HepG2 (cell line): Measurements from ENCODE around the gene EMILIN3. TPM values are rescaled to one million over a fixed set of nuclear protein-coding genes. Genes with fewer than 3 reads are reported as not detected.
A peak's percentile ranks its signal among the peaks of the same experiment; 100 is the strongest.

Source experiments
- DR1 ChIP-seq: sonication (generic); formaldehyde crosslinking; IDR thresholded peaks from 2 replicates; pipeline ENCODE4 v1.8.0; 2021; ENCODE audit warnings: mild to moderate bottlenecking, missing genetic modification reagents, inconsistent platforms
- GRHL1 ChIP-seq: sonication (generic); formaldehyde crosslinking; conservative IDR thresholded peaks from 2 replicates; pipeline ENCODE4 v1.8.0; 2022; ENCODE audit warnings: missing genetic modification reagents
- GTF2F1 ChIP-seq: fragments of 150-350 bp; IDR thresholded peaks from 2 replicates; pipeline ENCODE4 v1.6.1; 2014; ENCODE audit warnings: low read length
- HOXA5 ChIP-seq: sonication (generic); formaldehyde crosslinking; IDR thresholded peaks from 2 replicates; pipeline ENCODE4 v1.4.0; 2020; ENCODE audit warnings: missing genetic modification reagents
- HOXA9 ChIP-seq: sonication (generic); formaldehyde crosslinking; IDR thresholded peaks from 2 replicates; pipeline ENCODE4 v1.8.1; 2022; ENCODE audit warnings: missing genetic modification reagents, mild to moderate bottlenecking, moderate library complexity, borderline replicate concordance
- KLF15 ChIP-seq: sonication (generic); formaldehyde crosslinking; IDR thresholded peaks from 2 replicates; pipeline ENCODE4 v1.8.1; 2023; ENCODE audit warnings: borderline replicate concordance, mild to moderate bottlenecking, inconsistent platforms, missing genetic modification reagents, mixed read lengths
- MIER3 ChIP-seq: IDR thresholded peaks from 2 replicates; pipeline ENCODE4 v1.6.1; 2016; ENCODE audit warnings: missing compliant biosample characterization, borderline replicate concordance
- NFE2L1 ChIP-seq: sonication (generic); formaldehyde crosslinking; IDR thresholded peaks from 2 replicates; pipeline ENCODE4 v1.4.0; 2020; ENCODE audit warnings: missing genetic modification reagents, mild to moderate bottlenecking, borderline replicate concordance
- NFIC ChIP-seq: IDR thresholded peaks from 2 replicates; pipeline ENCODE4 v1.6.1; 2012; ENCODE audit warnings: mild to moderate bottlenecking, low read length, inconsistent platforms
- NR0B2 ChIP-seq: sonication (generic); formaldehyde crosslinking; IDR thresholded peaks from 2 replicates; pipeline ENCODE4 v1.4.0; 2020; ENCODE audit warnings: mild to moderate bottlenecking, missing genetic modification reagents
- PHF8 ChIP-seq: sonication (generic); formaldehyde crosslinking; IDR thresholded peaks from 2 replicates; pipeline ENCODE4 v1.5.0; 2020; ENCODE audit warnings: missing genetic modification reagents
- RAD51 ChIP-seq: fragments of 450-650 bp; IDR thresholded peaks from 2 replicates; pipeline ENCODE4 v1.6.1; 2016; ENCODE audit warnings: borderline replicate concordance
- RFXAP ChIP-seq: sonication (generic); formaldehyde crosslinking; IDR thresholded peaks from 2 replicates; pipeline ENCODE4 v1.4.0; 2020; ENCODE audit warnings: missing genetic modification reagents, borderline replicate concordance
- SOX5 ChIP-seq: IDR thresholded peaks from 2 replicates; pipeline ENCODE4 v1.6.1; 2016; ENCODE audit warnings: borderline replicate concordance
- SRSF4 ChIP-seq: fragments of 200-400 bp; formaldehyde crosslinking; IDR thresholded peaks from one replicate; pipeline ENCODE4 v1.6.1; 2018; ENCODE audit warnings: mild to moderate bottlenecking, low read depth, low read length, moderate library complexity; ENCODE audit not compliant: poor library complexity, severe bottlenecking
- SRSF9 ChIP-seq: fragments of 200-400 bp; formaldehyde crosslinking; IDR thresholded peaks from 2 replicates; pipeline ENCODE4 v1.6.1; 2018; ENCODE audit warnings: borderline replicate concordance, mild to moderate bottlenecking, low read depth, low read length; ENCODE audit not compliant: insufficient read depth, poor library complexity, severe bottlenecking
- TFDP2 ChIP-seq: sonication (generic); formaldehyde crosslinking; IDR thresholded peaks from 2 replicates; pipeline ENCODE4 v1.4.0; 2020; ENCODE audit warnings: missing genetic modification reagents
- TOE1 ChIP-seq: sonication (generic); formaldehyde crosslinking; IDR thresholded peaks from 2 replicates; pipeline ENCODE4 v1.4.0; 2020; ENCODE audit warnings: mild to moderate bottlenecking, missing genetic modification reagents
- ZNF160 ChIP-seq: sonication (generic); formaldehyde crosslinking; IDR thresholded peaks from 2 replicates; pipeline ENCODE4 v1.8.0; 2022; ENCODE audit warnings: mild to moderate bottlenecking, inconsistent platforms, missing genetic modification reagents
- ZNF367 ChIP-seq: sonication (generic); formaldehyde crosslinking; IDR thresholded peaks from 2 replicates; pipeline ENCODE4 v1.4.0; 2020; ENCODE audit warnings: missing genetic modification reagents, borderline replicate concordance
- ZNF550 ChIP-seq: sonication (generic); formaldehyde crosslinking; IDR thresholded peaks from 2 replicates; pipeline ENCODE4 v1.4.0; 2020; ENCODE audit warnings: mild to moderate bottlenecking, missing genetic modification reagents, borderline replicate concordance
- ZNF740 ChIP-seq: sonication (generic); formaldehyde crosslinking; IDR thresholded peaks from 2 replicates; pipeline ENCODE4 v1.4.0; 2020; ENCODE audit warnings: missing genetic modification reagents
- ZNF784 ChIP-seq: sonication (generic); formaldehyde crosslinking; IDR thresholded peaks from 2 replicates; pipeline ENCODE4 v1.5.1; 2020; ENCODE audit warnings: missing genetic modification reagents, mild to moderate bottlenecking, borderline replicate concordance
- ZNF790 ChIP-seq: sonication (generic); formaldehyde crosslinking; IDR thresholded peaks from 2 replicates; pipeline ENCODE4 v1.8.0; 2022; ENCODE audit warnings: missing genetic modification reagents, mild to moderate bottlenecking, borderline replicate concordance
- ZSCAN12 ChIP-seq: sonication (generic); formaldehyde crosslinking; IDR thresholded peaks from 2 replicates; pipeline ENCODE4 v1.9.0; 2021; ENCODE audit warnings: mild to moderate bottlenecking, missing genetic modification reagents
- ZZZ3 ChIP-seq: sonication (generic); formaldehyde crosslinking; IDR thresholded peaks from 2 replicates; pipeline ENCODE4 v1.4.0; 2020; ENCODE audit warnings: missing genetic modification reagents, mild to moderate bottlenecking, borderline replicate concordance
- polyA plus RNA-seq, 8 experiments: library from polyadenylated mRNA; depleted of rRNA in 3 of 8; stranded (reverse) in 7 of 8; unstranded in 1 of 8; fragments of >200 nt; fragmentation: Illumina TruSeq in 4 of 8; extraction: Trizol in 4 of 8; gene quantifications; 2 replicates each; pipeline versions ENCODE4 v1.2.1 to v1.2.3, GENCODE V29; 2011 to 2016; ENCODE audit warnings: low read depth in 4 of 8, missing spikeins in 1 of 8, mixed read lengths in 1 of 8; ENCODE audit not compliant: insufficient read depth in 1 of 8
- total RNA-seq, 5 experiments: library from RNA; depleted of rRNA; stranded (reverse); fragments of >200 nt; fragmentation: Illumina TruSeq; extraction: Trizol; gene quantifications; 2 replicates each; pipeline ENCODE4 v1.2.3, GENCODE V29; 2016; ENCODE audit warnings: low read depth in 1 of 5

The EMILIN3 gene
- total and polyA plus RNA-seq, 2 of the 13 experiments (the other 11 are each of a cell fraction or from before 2014, with no cell fraction given), result 0.25 to 0.29 TPM

GRCh38 chr20:41340327-41341055, 26.1 kb downstream of the EMILIN3 start, which contains the start of gene LPIN3 (continued):
- no peak for TF ChIP-seq KLF15 (CRISPR knock-in tag)
- TF ChIP-seq HOXA5 (CRISPR knock-in tag), result no peak
- TF ChIP-seq ZNF740 (CRISPR knock-in tag), result no peak
- TF ChIP-seq RFXAP (CRISPR knock-in tag), result no peak; the same call in 1 of the 2 replicates
- peak; percentile 9; the same call in 1 of the 2 replicates for TF ChIP-seq ZNF550 (CRISPR knock-in tag)
- peak; percentile 17; the same call in 1 of the 2 replicates for TF ChIP-seq MIER3 (CRISPR knock-in tag)
- TF ChIP-seq ZNF790 (CRISPR knock-in tag), result no peak
- TF ChIP-seq HOXA9 (CRISPR knock-in tag), result no peak
- TF ChIP-seq ZSCAN12 (CRISPR knock-in tag), result no peak
- no peak for TF ChIP-seq GRHL1 (CRISPR knock-in tag)
- TF ChIP-seq TFDP2 (CRISPR knock-in tag), result no peak; the same call in 1 of the 2 replicates
- TF ChIP-seq ZNF784 (CRISPR knock-in tag), result peak; percentile 51
- peak; percentile 44 for TF ChIP-seq SOX5 (CRISPR knock-in tag)
- peak; percentile 89 for TF ChIP-seq PHF8 (CRISPR knock-in tag)
- TF ChIP-seq NFIC, result no peak
- TF ChIP-seq RAD51, result no peak
- no peak for TF ChIP-seq ZNF367 (CRISPR knock-in tag)
- TF ChIP-seq NFE2L1 (CRISPR knock-in tag), result no peak
- TF ChIP-seq ZZZ3 (CRISPR knock-in tag), result 0 out of 2 replicates have a peak, but pooled peaks have one; percentile 53
- TF ChIP-seq ZNF160 (CRISPR knock-in tag), result no peak
- no peak for TF ChIP-seq GTF2F1
- no peak for TF ChIP-seq SRSF9
- TF ChIP-seq NR0B2, result no peak
- no peak for TF ChIP-seq SRSF4
- no peak for TF ChIP-seq DR1
- TF ChIP-seq TOE1, result peak; percentile 34
